ENCODE measurements around the gene LRP8. TPM values are rescaled to one million over a fixed set of nuclear protein-coding genes. Genes with fewer than 3 reads are reported as not detected.

LRP8 gene
- total and polyA plus RNA-seq, 2 experiments from 2014 or later = 1.3 to 8.9 TPM

- H3K4me1 ChIP-seq (ENCODE audit: insufficient read depth) = no peaks in the 10 kb centered on the region
- no peak overlapping the region for H3K4me3 ChIP-seq
- H3K9ac ChIP-seq = no peak overlapping the region
- H4K20me1 ChIP-seq (ENCODE audit: insufficient read depth) = no peaks in the 10 kb centered on the region
- H3K27ac ChIP-seq = no peak overlapping the region
- H3K79me2 ChIP-seq (ENCODE audit: insufficient read depth) = no peaks in the 10 kb centered on the region
- H3K36me3 ChIP-seq (ENCODE audit: low read depth) = no peaks in the 10 kb centered on the region
- no peaks in the 10 kb centered on the region for H3K9me3 ChIP-seq (ENCODE audit: low read depth)
- no peaks in the 10 kb centered on the region for H3K27me3 ChIP-seq (replicated peaks; ENCODE audit: insufficient read depth)
- no peak overlapping the region for H3K4me2 ChIP-seq (ENCODE audit: unreplicated experiment)
- no peaks in the 10 kb centered on the region for H3F3A ChIP-seq (ENCODE audit: insufficient read depth)
- TF ChIP-seq EZH2 (IDR thresholded peaks at IDR 0.05; ENCODE audit: insufficient read depth, poor library complexity, severe bottlenecking) (no peak), EZH2phosphoT487 (IDR thresholded peaks at IDR 0.05; ENCODE audit: insufficient read depth, low read depth) (no peak)
- no peaks in the 10 kb centered on the region for H3K9me2 ChIP-seq (ENCODE audit: insufficient read depth)
- H2AFZ ChIP-seq = no peak overlapping the region
- in situ Hi-C loops (cut with MboI) = no loop called here
- 56 to 60% methylated on average over 9 to 13 of the region's 13 CpGs for WGBS, 2 experiments (ENCODE audit: low coverage in 1 of 2, low lambda C conversion rate in 2 of 2, missing lambda C conversion rate in 2 of 2)
- no peak for DNase-seq
Observed at GRCh38 chr1:53375440-53375839, 47.6 kb upstream of the LRP8 start.

- no peak overlapping the region for H2AFZ ChIP-seq
- TF ChIP-seq EZH2phosphoT487 (IDR thresholded peaks at IDR 0.05; ENCODE audit: insufficient read depth, low read depth) = no peak
- TF ChIP-seq EZH2 (IDR thresholded peaks at IDR 0.05; ENCODE audit: insufficient read depth, poor library complexity, severe bottlenecking) = no peak
- 94% methylated on average over 11 of the region's 11 CpGs for WGBS, 2 experiments (ENCODE audit: low coverage in 1 of 2, low lambda C conversion rate in 2 of 2, missing lambda C conversion rate in 2 of 2)
Observed at GRCh38 chr1:53373246-53373645, 45.4 kb upstream of the LRP8 start.

GRCh38 chr1:53372501-53372951, 44.7 kb upstream of the LRP8 start:
- Histone ChIP-seq H2AFZ (no peak overlapping the region), H3K27me3 (replicated peaks; ENCODE audit: insufficient read depth) (no peaks in the 10 kb centered on the region; the same call in 1 of the 2 replicates), H3K79me2 (ENCODE audit: insufficient read depth) (no peaks in the 10 kb centered on the region), H3K4me2 (ENCODE audit: unreplicated experiment) (no peak overlapping the region), H3K36me3 (ENCODE audit: low read depth) (no peaks in the 10 kb centered on the region), H3K27ac (no peak overlapping the region), H3K9me3 (ENCODE audit: low read depth) (no peaks in the 10 kb centered on the region), H4K20me1 (ENCODE audit: insufficient read depth) (no peaks in the 10 kb centered on the region), H3K9me2 (ENCODE audit: insufficient read depth) (no peaks in the 10 kb centered on the region), H3F3A (ENCODE audit: insufficient read depth) (no peaks in the 10 kb centered on the region), H3K4me3 (no peak overlapping the region), H3K9ac (no peak overlapping the region), H3K4me1 (ENCODE audit: insufficient read depth) (no peaks in the 10 kb centered on the region)
- 58 to 72% methylated on average over 6 of the region's 6 CpGs for WGBS, 2 experiments (ENCODE audit: low coverage in 1 of 2, low lambda C conversion rate in 2 of 2, missing lambda C conversion rate in 2 of 2)
- no peak for DNase-seq
- TF ChIP-seq EZH2 (IDR thresholded peaks at IDR 0.05; ENCODE audit: insufficient read depth, poor library complexity, severe bottlenecking) (no peak), EZH2phosphoT487 (IDR thresholded peaks at IDR 0.05; ENCODE audit: insufficient read depth, low read depth) (no peak)
- in situ Hi-C loops (cut with MboI) = no loop called here

More at GRCh38 chr1:53373246-53373645, 45.4 kb upstream of the LRP8 start:
- Histone ChIP-seq H3K9me3 (ENCODE audit: low read depth) (no peaks in the 10 kb centered on the region), H3K4me1 (ENCODE audit: insufficient read depth) (no peaks in the 10 kb centered on the region), H4K20me1 (ENCODE audit: insufficient read depth) (no peaks in the 10 kb centered on the region), H3K27me3 (replicated peaks; ENCODE audit: insufficient read depth) (no peaks in the 10 kb centered on the region; the same call in 1 of the 2 replicates), H3K9me2 (ENCODE audit: insufficient read depth) (no peaks in the 10 kb centered on the region), H3K4me3 (no peak overlapping the region), H3K27ac (no peak overlapping the region), H3K79me2 (ENCODE audit: insufficient read depth) (no peaks in the 10 kb centered on the region), H3K9ac (no peak overlapping the region), H3F3A (ENCODE audit: insufficient read depth) (no peaks in the 10 kb centered on the region), H3K36me3 (ENCODE audit: low read depth) (no peaks in the 10 kb centered on the region), H3K4me2 (ENCODE audit: unreplicated experiment) (no peak overlapping the region)
- in situ Hi-C loops (cut with MboI) = no loop called here
- no peak for DNase-seq

- no peaks in the 10 kb centered on the region for H3K36me3 ChIP-seq (ENCODE audit: low read depth)
- peaks cover 4% of the 10 kb centered on the region for H3K27me3 ChIP-seq (replicated peaks; ENCODE audit: insufficient read depth)
- no peak for TF ChIP-seq EZH2phosphoT487 (IDR thresholded peaks at IDR 0.05; ENCODE audit: insufficient read depth, low read depth)
- TF ChIP-seq EZH2 (IDR thresholded peaks at IDR 0.05; ENCODE audit: insufficient read depth, poor library complexity, severe bottlenecking) = no peak
- no peak overlapping the region for H3K9ac ChIP-seq
- no peak overlapping the region for H3K27ac ChIP-seq
- H3K9me2 ChIP-seq (ENCODE audit: insufficient read depth) = no peaks in the 10 kb centered on the region
- H3K9me3 ChIP-seq (ENCODE audit: low read depth) = no peaks in the 10 kb centered on the region
- no peaks in the 10 kb centered on the region for H3K79me2 ChIP-seq (ENCODE audit: insufficient read depth)
- DNase-seq = no peak
- H3K4me3 ChIP-seq = no peak overlapping the region
- H3F3A ChIP-seq (ENCODE audit: insufficient read depth) = no peaks in the 10 kb centered on the region
- no peaks in the 10 kb centered on the region for H3K4me1 ChIP-seq (ENCODE audit: insufficient read depth)
- H2AFZ ChIP-seq = no peak overlapping the region
- 62 to 66% methylated on average over 5 of the region's 5 CpGs for WGBS, 2 experiments (ENCODE audit: low coverage in 1 of 2, low lambda C conversion rate in 2 of 2, missing lambda C conversion rate in 2 of 2)
- H3K4me2 ChIP-seq (ENCODE audit: unreplicated experiment) = no peak overlapping the region
- in situ Hi-C loops (cut with MboI) = no loop called here
- no peaks in the 10 kb centered on the region for H4K20me1 ChIP-seq (ENCODE audit: insufficient read depth)
Observed at GRCh38 chr1:53371851-53372250, 44.0 kb upstream of the LRP8 start.

Data from GM23248 (cell line).